GM23338 (cell line): Measurements from ENCODE around the gene RBBP7.

Experiments used
- CREB1 ChIP-seq: fragments of 250-450 bp; sonication (Bioruptor Pico); IDR thresholded peaks from 2 replicates; pipeline ENCODE4 v1.5.0; 2020; ENCODE audit warnings: low read depth, mild to moderate bottlenecking, moderate library complexity
- CTCF ChIP-seq, 2 experiments: fragments of 200-600 bp in 1 of 2; sonication (generic) in 1 of 2; conservative IDR thresholded peaks; 2 replicates each; pipeline versions ENCODE4 v1.5.1 to v1.6.1; 2016 to 2017; ENCODE audit warnings: antibody characterized with exemption in 2 of 2, low read depth in 2 of 2, mild to moderate bottlenecking in 2 of 2, moderate library complexity in 1 of 2
- ETS1 ChIP-seq: IDR thresholded peaks from 2 replicates; pipeline ENCODE4 v1.6.1; 2016; ENCODE audit warnings: antibody characterized with exemption
- EZH2 ChIP-seq: fragments of 200-600 bp; sonication (generic); IDR thresholded peaks from one replicate; pipeline ENCODE4 v1.8.0; 2017; ENCODE audit warnings: antibody characterized with exemption, mild to moderate bottlenecking, low read depth; ENCODE audit not compliant: unreplicated experiment
- EZH2phosphoT487 ChIP-seq: fragments of 200-600 bp; sonication (generic); IDR thresholded peaks from one replicate; pipeline ENCODE4 v1.8.1; 2018; ENCODE audit warnings: antibody characterized with exemption; ENCODE audit not compliant: unreplicated experiment
- JUNB ChIP-seq: IDR thresholded peaks from one replicate; pipeline ENCODE4 v1.6.1; 2016; ENCODE audit warnings: antibody characterized with exemption; ENCODE audit not compliant: unreplicated experiment
- POLR2AphosphoS5 ChIP-seq: IDR thresholded peaks from 2 replicates; pipeline ENCODE4 v1.6.1; 2016; ENCODE audit warnings: antibody characterized with exemption, low read depth
- REST ChIP-seq: IDR thresholded peaks from one replicate; pipeline ENCODE4 v1.6.1; 2018; ENCODE audit warnings: antibody characterized with exemption; ENCODE audit not compliant: unreplicated experiment
- ZNF462 ChIP-seq: fragments of 250-450 bp; sonication (Bioruptor Pico); IDR thresholded peaks from 2 replicates; pipeline ENCODE4 v1.5.0; 2020; ENCODE audit warnings: mild to moderate bottlenecking, moderate library complexity

- no peak for TF ChIP-seq CTCF (conservative IDR thresholded peaks at IDR 0.05; ENCODE audit: low read depth in 2 of 2)
- TF ChIP-seq REST: no peak
- TF ChIP-seq EZH2: no peak
- no peak for TF ChIP-seq POLR2AphosphoS5
- no peak for TF ChIP-seq EZH2phosphoT487
- no peak for TF ChIP-seq JUNB
- no peak for TF ChIP-seq ETS1
- TF ChIP-seq ZNF462 (CRISPR knock-in tag): no peak
- no peak for TF ChIP-seq CREB1
Observed at GRCh38 chrX:16874458-16875095, 4.4 kb upstream of the RBBP7 start.
